Endothelial cell of umbilical vein (primary cell): ENCODE measurements around the gene ARHGAP15. TPM values are rescaled to one million over a fixed set of nuclear protein-coding genes. Genes with fewer than 3 reads are reported as not detected.

Source experiments
- BruUV-seq: library from RNA; stranded (reverse); fragments of 400-500 nt; replicated peaks from 2 replicates; lab custom pipeline; 2021; lab: Mats Ljungman, UMichigan
- CTCF ChIA-PET: fragments of 300-600, 350-600 bp; sonication (Branson Sonifier 250); formaldehyde crosslinking; loops from one replicate; lab custom pipeline; 2021; ENCODE audit warnings: antibody characterized with exemption, inconsistent platforms; lab: Charles Lee
- POLR2A ChIA-PET: fragments of 300-600, 350-600 bp; sonication (Branson Sonifier 250); formaldehyde crosslinking; loops from one replicate; lab custom pipeline; 2021; ENCODE audit warnings: antibody characterized with exemption, inconsistent platforms; lab: Charles Lee
- DNase-seq: peaks from one replicate; pipeline ENCODE4 v3.0.0-alpha.2; 2011; ENCODE audit warnings: low read depth, low spot score
- FAIRE-seq: peaks from 2 replicates; lab custom pipeline; 2011; peaks lifted over from hg19 to GRCh38; lab: Jason Lieb, UNC
- H2AFZ ChIP-seq: 2 replicates; pipeline ENCODE4 v1.6.0; 2012; ENCODE audit warnings: low read depth, low read length, control low read depth, inconsistent platforms
- H3K27ac ChIP-seq: 2 replicates; pipeline ENCODE4 v1.5.1; 2011; ENCODE audit warnings: low read depth, mild to moderate bottlenecking, control low read depth, low read length, moderate library complexity; ENCODE audit not compliant: insufficient read depth
- H3K27me3 ChIP-seq, 2 experiments: 2 replicates each; pipeline versions ENCODE4 v1.6.0 to v1.6.1; 2011; ENCODE audit warnings: low read length in 2 of 2, mixed read lengths in 1 of 2; ENCODE audit not compliant: control insufficient read depth in 2 of 2, insufficient read depth in 2 of 2
- H3K36me3 ChIP-seq, 2 experiments: 2 replicates in 1 of 2; 3 replicates in 1 of 2; pipeline ENCODE4 v1.5.1; 2011; ENCODE audit warnings: low read length in 2 of 2, mild to moderate bottlenecking in 1 of 2, moderate library complexity in 1 of 2; ENCODE audit not compliant: control insufficient read depth in 2 of 2, insufficient read depth in 2 of 2; ENCODE audit errors: extremely low read depth in 1 of 2
- H3K4me1 ChIP-seq: 3 replicates; pipeline ENCODE4 v1.5.1; 2011; ENCODE audit warnings: mild to moderate bottlenecking, low read length; ENCODE audit not compliant: control insufficient read depth, insufficient read depth; ENCODE audit errors: extremely low read depth
- H3K4me2 ChIP-seq: 2 replicates; pipeline ENCODE4 v1.6.1; 2011; ENCODE audit warnings: low read length, control low read depth, mixed read lengths; ENCODE audit not compliant: insufficient read depth
- H3K4me3 ChIP-seq, 3 experiments: fragments of 200-600 bp in 1 of 3; sonication (generic), shearing (Covaris generic) in 1 of 3; replicated peaks in 1 of 3; 2 replicates each; pipeline ENCODE4 v1.5.1; 2011 to 2016; ENCODE audit warnings: control low read depth in 3 of 3, low read length in 3 of 3, mild to moderate bottlenecking in 2 of 3, inconsistent platforms in 1 of 3, low read depth in 1 of 3, moderate library complexity in 1 of 3; ENCODE audit not compliant: insufficient read depth in 1 of 3
- H3K79me2 ChIP-seq: 2 replicates; pipeline ENCODE4 v1.6.0; 2012; ENCODE audit warnings: low read length, inconsistent platforms; ENCODE audit not compliant: control insufficient read depth, insufficient read depth
- H3K9ac ChIP-seq: replicated peaks from 2 replicates; pipeline ENCODE3; 2011; ENCODE audit warnings: low read length, control low read depth; ENCODE audit not compliant: insufficient read depth; ENCODE audit errors: extremely low read depth
- H3K9me1 ChIP-seq: replicated peaks from 3 replicates; pipeline ENCODE4 v1.6.0; 2011; ENCODE audit warnings: mild to moderate bottlenecking, low read length; ENCODE audit not compliant: control insufficient read depth, insufficient read depth; ENCODE audit errors: extremely low read depth
- H3K9me3 ChIP-seq: replicated peaks from 2 replicates; pipeline ENCODE4 v1.5.1; 2012; ENCODE audit warnings: low read length, inconsistent platforms; ENCODE audit not compliant: control insufficient read depth, insufficient read depth
- H4K20me1 ChIP-seq: replicated peaks from 2 replicates; pipeline ENCODE3; 2011; ENCODE audit warnings: mild to moderate bottlenecking, low read length; ENCODE audit not compliant: control insufficient read depth, insufficient read depth; ENCODE audit errors: extremely low read depth
- CTCF ChIP-seq, 2 donors: IDR thresholded peaks; 1 replicate in 1 of 2; 2 replicates in 1 of 2; pipeline ENCODE4 v1.5.1; 2011; ENCODE audit warnings: low read length in 2 of 2, mild to moderate bottlenecking in 2 of 2, moderate library complexity in 2 of 2, control low read depth in 1 of 2, inconsistent platforms in 1 of 2, low read depth in 1 of 2; ENCODE audit not compliant: insufficient read depth in 1 of 2; ENCODE audit errors: extremely low read depth in 1 of 2
- EZH2 ChIP-seq: IDR thresholded peaks from 2 replicates; pipeline ENCODE4 v1.6.1; 2012; ENCODE audit warnings: borderline replicate concordance, low read depth, mild to moderate bottlenecking, moderate library complexity, low read length, inconsistent platforms; ENCODE audit not compliant: severe bottlenecking
- FOS ChIP-seq: IDR thresholded peaks from 2 replicates; pipeline ENCODE4 v1.6.1; 2011; ENCODE audit warnings: mild to moderate bottlenecking, low read length, moderate library complexity, borderline replicate concordance; ENCODE audit not compliant: insufficient read depth
- GATA2 ChIP-seq: IDR thresholded peaks from 2 replicates; pipeline ENCODE4 v1.7.0; 2011; ENCODE audit warnings: low read depth, mild to moderate bottlenecking, moderate library complexity, mixed read lengths, low read length; ENCODE audit not compliant: insufficient read length, insufficient read depth
- JUN ChIP-seq: IDR thresholded peaks from 2 replicates; pipeline ENCODE4 v1.6.1; 2011; ENCODE audit warnings: borderline replicate concordance, low read depth; ENCODE audit not compliant: insufficient read length, insufficient read depth
- MAX ChIP-seq: IDR thresholded peaks from 2 replicates; pipeline ENCODE4 v1.6.1; 2011; ENCODE audit not compliant: insufficient read depth, insufficient read length
- MYC ChIP-seq: IDR thresholded peaks from one replicate; pipeline ENCODE4 v1.6.1; 2011; ENCODE audit warnings: mild to moderate bottlenecking, low read depth, low read length
- POLR2A ChIP-seq: IDR thresholded peaks from 2 replicates; pipeline ENCODE4 v1.6.1; 2012; ENCODE audit warnings: low read depth, mild to moderate bottlenecking, control low read depth, low read length
- POLR2AphosphoS5 ChIP-seq: IDR thresholded peaks from 2 replicates; pipeline ENCODE4 v1.6.1; 2012; ENCODE audit warnings: low read depth, mild to moderate bottlenecking, control low read depth, low read length, moderate library complexity; ENCODE audit not compliant: insufficient read depth
- dilution Hi-C: fragments of 300-500 bp; cut with MboI; formaldehyde crosslinking; loops from one replicate; pipeline ENCODE4 v1.15.0; 2019; ENCODE audit warnings: low sequenced_read_pairs; ENCODE audit not compliant: extremely low pct_ligation_motif_present
- intact Hi-C: fragments of 100-400 bp; cut with micrococcal nuclease; formaldehyde crosslinking; loops from one replicate; pipeline ENCODE4 v1.10.0; 2022
- polyA plus RNA-seq, 4 experiments: library from polyadenylated mRNA; depleted of rRNA in 3 of 4; stranded (reverse) in 3 of 4; unstranded in 1 of 4; fragments of >200 nt; gene quantifications; 2 replicates each; pipeline versions ENCODE4 v1.2.1 to v1.2.3, GENCODE V29; 2011 to 2012; ENCODE audit warnings: missing spikeins in 1 of 4
- total RNA-seq: library from RNA; stranded (reverse); gene quantifications from 2 replicates; pipeline ENCODE4 v1.2.3, GENCODE V29; 2021

The ARHGAP15 gene
- total and polyA plus RNA-seq, 2 donors (not counting 3 experiments of a cell fraction or from before 2014, with no cell fraction given) = not detected

GRCh38 chr2:143300536-143300935 lies 171.3 kb downstream of the ARHGAP15 start:
- no peaks in the 10 kb centered on the region for H3K4me1 ChIP-seq
- no peaks in the 10 kb centered on the region for H3K79me2 ChIP-seq
- intact Hi-C loops (no loop called here), dilution Hi-C loops (no loop called here)
- no peaks in the 10 kb centered on the region for H3K36me3 ChIP-seq
- FAIRE-seq (no peak), DNase-seq (no peak)
- no peak overlapping the region for H3K27ac ChIP-seq
- H3K9me3 ChIP-seq = no peaks in the 10 kb centered on the region
- no peaks in the 10 kb centered on the region for H4K20me1 ChIP-seq
- POLR2A ChIA-PET = no interaction called here
- no peak overlapping the region for H2AFZ ChIP-seq
- no peaks in the 10 kb centered on the region for H3K9me1 ChIP-seq
- H3K9ac ChIP-seq = no peak overlapping the region
- no TSS peak for BruUV-seq
- no peak overlapping the region for H3K4me2 ChIP-seq
- no peaks in the 10 kb centered on the region for H3K27me3 ChIP-seq
- H3K4me3 ChIP-seq = no peak overlapping the region
- CTCF ChIA-PET = interaction anchor here (1.5 kb wide), 1 partner anchor 17 kb away, joined by 3 read pairs; no protein-coding TSS in a partner anchor
- TF ChIP-seq POLR2AphosphoS5 (no peak), MAX (no peak), GATA2 (no peak), EZH2 (no peak)

- ChIA-PET POLR2A (no interaction called here), CTCF (no interaction called here)
- no peak overlapping the region for H2AFZ ChIP-seq
- no peak overlapping the region for H3K9ac ChIP-seq
- dilution Hi-C loops (no loop called here), intact Hi-C loops (no loop called here)
- H3K27me3 ChIP-seq = no peaks in the 10 kb centered on the region
- no peak overlapping the region for H3K27ac ChIP-seq
- H3K9me3 ChIP-seq = no peaks in the 10 kb centered on the region
- H3K4me3 ChIP-seq = no peak overlapping the region
- H4K20me1 ChIP-seq = no peaks in the 10 kb centered on the region
- H3K4me1 ChIP-seq = no peaks in the 10 kb centered on the region
- no peak overlapping the region for H3K4me2 ChIP-seq
- H3K36me3 ChIP-seq = no peaks in the 10 kb centered on the region
- DNase-seq = no peak
- BruUV-seq = no TSS peak
- no peaks in the 10 kb centered on the region for H3K9me1 ChIP-seq
- no peak for FAIRE-seq
- no peak for TF ChIP-seq JUN
- no peak for TF ChIP-seq GATA2
- no peak for TF ChIP-seq POLR2A
- TF ChIP-seq FOS = no peak
- TF ChIP-seq POLR2AphosphoS5 = no peak
- no peak for TF ChIP-seq MAX
- TF ChIP-seq EZH2 = no peak
- no peak for TF ChIP-seq MYC
- no peak for TF ChIP-seq CTCF (IDR thresholded peaks at IDR 0.05; ENCODE audit: extremely low read depth in 1 of 2, insufficient read depth in 1 of 2, low read depth in 1 of 2, low read length in 2 of 2)
- no peaks in the 10 kb centered on the region for H3K79me2 ChIP-seq
Observed at GRCh38 chr2:143311426-143311825, 182.2 kb downstream of the ARHGAP15 start.
